Measurements from ENCODE around the gene UXS1.

Gene UXS1

GRCh38 chr2:106187273-106187891 is 6.7 kb downstream of the UXS1 start:
- no peak for TF ChIP-seq ZNF8 (CRISPR knock-in tag; IDR thresholded peaks at IDR 0.05)
- no peak for TF ChIP-seq CREB5 (CRISPR knock-in tag; IDR thresholded peaks at IDR 0.05; ENCODE audit: low read depth)
- no peak for TF ChIP-seq TCF4 (CRISPR knock-in tag; IDR thresholded peaks at IDR 0.05; ENCODE audit: borderline replicate concordance)
- no peak for TF ChIP-seq SNAI2 (CRISPR knock-in tag; IDR thresholded peaks at IDR 0.05)
- no peak for TF ChIP-seq ZFP30 (CRISPR knock-in tag; IDR thresholded peaks at IDR 0.05)
- no peak for TF ChIP-seq ZNF565 (CRISPR knock-in tag; conservative IDR thresholded peaks at IDR 0.05; ENCODE audit: low read depth)
- no peak for TF ChIP-seq ISL1 (CRISPR knock-in tag; IDR thresholded peaks at IDR 0.05)
- TF ChIP-seq POU6F1 (CRISPR knock-in tag; IDR thresholded peaks at IDR 0.05; ENCODE audit: borderline replicate concordance, low read depth), result no peak
- no peak for TF ChIP-seq ARNTL (CRISPR knock-in tag; IDR thresholded peaks at IDR 0.05; ENCODE audit: borderline replicate concordance, low read depth)
- TF ChIP-seq CSDC2 (CRISPR knock-in tag; IDR thresholded peaks at IDR 0.05), result no peak
- TF ChIP-seq PATZ1 (CRISPR knock-in tag; IDR thresholded peaks at IDR 0.05; ENCODE audit: borderline replicate concordance), result no peak
- no peak for TF ChIP-seq GLIS3 (CRISPR knock-in tag; IDR thresholded peaks at IDR 0.05)
- TF ChIP-seq CSRNP3 (CRISPR knock-in tag; IDR thresholded peaks at IDR 0.05), result no peak
- no peak for ATAC-seq

GRCh38 chr2:106185475-106186184 is 8.5 kb downstream of the UXS1 start:
- ATAC-seq, result no peak
- TF ChIP-seq ISL1 (CRISPR knock-in tag; IDR thresholded peaks at IDR 0.05) (no peak), PPARA (CRISPR knock-in tag; IDR thresholded peaks at IDR 0.05; ENCODE audit: borderline replicate concordance) (no peak), POU6F1 (CRISPR knock-in tag; IDR thresholded peaks at IDR 0.05; ENCODE audit: borderline replicate concordance, low read depth) (no peak), SNAI2 (CRISPR knock-in tag; IDR thresholded peaks at IDR 0.05) (no peak), RARB (CRISPR knock-in tag; IDR thresholded peaks at IDR 0.05) (no peak), ZFP3 (CRISPR knock-in tag; IDR thresholded peaks at IDR 0.05) (no peak), ZC3H10 (CRISPR knock-in tag; IDR thresholded peaks at IDR 0.05) (no peak)

- TF ChIP-seq RARB (CRISPR knock-in tag; IDR thresholded peaks at IDR 0.05), result no peak
- ATAC-seq, result no peak
Measured at GRCh38 chr2:106184857-106185256, 9.2 kb downstream of the UXS1 start.

GRCh38 chr2:106184394-106184793 is 9.7 kb downstream of the UXS1 start:
- TF ChIP-seq ESRRG (CRISPR knock-in tag; IDR thresholded peaks at IDR 0.05) (no peak), SNAI2 (CRISPR knock-in tag; IDR thresholded peaks at IDR 0.05) (no peak), ZNF565 (CRISPR knock-in tag; conservative IDR thresholded peaks at IDR 0.05; ENCODE audit: low read depth) (no peak), PPARA (CRISPR knock-in tag; IDR thresholded peaks at IDR 0.05; ENCODE audit: borderline replicate concordance) (no peak), ZNF8 (CRISPR knock-in tag; IDR thresholded peaks at IDR 0.05) (no peak)
- ATAC-seq, result no peak

All from SK-N-SH treated with all-trans-retinoic acid at 6 μM for 48 hours (cell line).